Activated CD8-positive, alpha-beta T cell treated with anti-CD3 and anti-CD28 coated beads, Interleukin-2, amount 10 ng/mL, durations not matched to agents 7 days and 5 days (primary cell): Measurements from ENCODE around the gene CCDC106. TPM values are rescaled to one million over a fixed set of nuclear protein-coding genes. Genes with fewer than 3 reads are reported as not detected.
A peak's percentile ranks its signal among the peaks of the same experiment; 100 is the strongest.

ENCODE experiments used
- ATAC-seq: fragments of 150-1000 bp; cut with Tn5 transposase; one replicate; pipeline ENCODE4 v1.10.0; 2021; ENCODE audit warnings: moderate library complexity
- CTCF ChIA-PET: fragments of 350-600 bp; sonication (Branson Sonifier 250); formaldehyde crosslinking; loops from one replicate; lab custom pipeline; 2021; ENCODE audit warnings: antibody characterized with exemption; lab: Charles Lee
- POLR2A ChIA-PET: fragments of 350-600 bp; sonication (Branson Sonifier 250); formaldehyde crosslinking; loops from one replicate; lab custom pipeline; 2021; ENCODE audit warnings: antibody characterized with exemption; lab: Charles Lee
- DNase-seq: peaks from one replicate; pipeline ENCODE4 v3.0.0-alpha.2; 2020
- H3K27ac Mint-ChIP-seq: one replicate; pipeline ENCODE4 v1.8.0; 2021; ENCODE audit warnings: mild to moderate bottlenecking, mixed read lengths
- H3K27me3 Mint-ChIP-seq: one replicate; pipeline ENCODE4 v1.8.0; 2021; ENCODE audit warnings: low read depth, mixed read lengths
- H3K36me3 Mint-ChIP-seq: one replicate; pipeline ENCODE4 v1.8.0; 2021; ENCODE audit warnings: low read depth, mixed read lengths
- H3K4me1 Mint-ChIP-seq: one replicate; pipeline ENCODE4 v1.8.0; 2021; ENCODE audit warnings: low read depth, mixed read lengths
- H3K4me3 Mint-ChIP-seq: one replicate; pipeline ENCODE4 v1.8.0; 2021; ENCODE audit warnings: mild to moderate bottlenecking, mixed read lengths
- H3K9me3 Mint-ChIP-seq: one replicate; pipeline ENCODE4 v1.8.0; 2022; ENCODE audit warnings: mixed read lengths; ENCODE audit not compliant: insufficient read depth
- total RNA-seq, 2 experiments: library from RNA; stranded (reverse); gene quantifications; one replicate each; pipeline ENCODE4 v1.2.3, GENCODE V29; 2021

Gene CCDC106
- total RNA-seq, 2 experiments from 2014 or later = 8.7 to 9.4 TPM

- Mint-ChIP-seq H3K4me1 (peaks cover 40% of the 10 kb centered on the region), H3K27ac (peak overlapping the region; percentile 18), H3K27me3 (no peaks in the 10 kb centered on the region), H3K36me3 (peaks cover 47% of the 10 kb centered on the region), H3K4me3 (no peak overlapping the region), H3K9me3 (no peaks in the 10 kb centered on the region)
- DNase-seq (no peak), ATAC-seq (no peak)
- CTCF ChIA-PET = no interaction called here
- POLR2A ChIA-PET = no interaction called here
Measured at GRCh38 chr19:55679343-55680257, 31.6 kb downstream of the CCDC106 start.

GRCh38 chr19:55680339-55681130 lies 32.5 kb downstream of the CCDC106 start:
- ATAC-seq (no peak), DNase-seq (no peak)
- Mint-ChIP-seq H3K36me3 (peaks cover 47% of the 10 kb centered on the region), H3K4me1 (peaks cover 39% of the 10 kb centered on the region), H3K4me3 (no peak overlapping the region), H3K27ac (no peak overlapping the region), H3K27me3 (no peaks in the 10 kb centered on the region), H3K9me3 (no peaks in the 10 kb centered on the region)
- CTCF ChIA-PET = no interaction called here
- POLR2A ChIA-PET = no interaction called here

DNA sequence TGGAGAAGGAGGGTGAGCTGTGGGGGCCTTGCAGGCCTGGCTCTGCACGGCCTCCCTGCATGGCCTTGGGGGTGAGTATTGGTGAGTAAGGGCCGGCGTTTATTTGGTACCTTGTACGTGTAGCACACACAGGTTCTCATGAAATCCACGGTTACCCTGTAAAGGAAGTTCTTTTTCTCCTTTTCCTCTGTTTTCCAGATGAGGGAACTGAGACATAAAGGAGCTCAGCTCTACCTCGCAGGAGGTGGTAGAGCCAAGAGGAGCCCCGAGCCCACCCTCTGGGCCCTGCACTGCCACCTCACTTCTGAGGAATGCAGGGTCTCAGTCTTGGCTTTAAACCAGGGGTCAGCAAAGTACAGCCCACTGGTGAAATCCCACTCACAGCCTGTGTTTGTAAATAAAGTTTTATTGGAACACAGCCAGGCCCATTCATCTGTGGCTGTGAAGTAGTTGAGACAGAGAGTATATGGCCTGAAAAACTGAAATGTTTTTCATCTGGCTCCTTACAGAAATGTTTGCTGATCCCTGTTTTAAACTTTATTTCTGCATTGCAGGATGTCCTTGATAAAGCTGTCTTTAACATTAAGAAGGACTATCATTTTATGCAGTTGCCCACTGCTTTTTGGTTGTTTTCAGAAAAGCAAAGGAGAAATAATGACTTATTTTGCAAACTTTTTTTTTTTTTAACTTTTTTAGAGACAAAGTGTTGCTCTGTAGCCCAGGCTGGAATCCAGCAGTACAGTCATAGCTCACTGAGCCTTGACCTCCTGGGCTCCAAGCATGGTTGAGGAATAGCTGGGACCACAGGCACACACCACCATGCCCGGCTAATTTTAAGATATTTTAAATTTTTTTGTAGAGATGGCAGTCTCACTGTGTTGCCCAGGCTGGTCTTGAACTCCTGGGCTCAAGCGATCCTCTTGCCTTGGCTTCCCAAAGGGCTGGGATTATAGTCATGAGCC lies 33.4 kb downstream of the CCDC106 start:
- ChIA-PET POLR2A (interaction anchor here (0.6 to 0.7 kb wide), 2 partner anchors 93 to 1232 kb away, joined by 3 to 4 read pairs; partner anchors contain the start of gene LENG8), CTCF (interaction anchor here (0.7 to 1.2 kb wide), 2 partner anchors 10 to 27 kb away, joined by 3 to 4 read pairs; partner anchors contain the start of gene U2AF2)
- H3K4me1 Mint-ChIP-seq = peaks cover 33% of the 10 kb centered on the region

DNA sequence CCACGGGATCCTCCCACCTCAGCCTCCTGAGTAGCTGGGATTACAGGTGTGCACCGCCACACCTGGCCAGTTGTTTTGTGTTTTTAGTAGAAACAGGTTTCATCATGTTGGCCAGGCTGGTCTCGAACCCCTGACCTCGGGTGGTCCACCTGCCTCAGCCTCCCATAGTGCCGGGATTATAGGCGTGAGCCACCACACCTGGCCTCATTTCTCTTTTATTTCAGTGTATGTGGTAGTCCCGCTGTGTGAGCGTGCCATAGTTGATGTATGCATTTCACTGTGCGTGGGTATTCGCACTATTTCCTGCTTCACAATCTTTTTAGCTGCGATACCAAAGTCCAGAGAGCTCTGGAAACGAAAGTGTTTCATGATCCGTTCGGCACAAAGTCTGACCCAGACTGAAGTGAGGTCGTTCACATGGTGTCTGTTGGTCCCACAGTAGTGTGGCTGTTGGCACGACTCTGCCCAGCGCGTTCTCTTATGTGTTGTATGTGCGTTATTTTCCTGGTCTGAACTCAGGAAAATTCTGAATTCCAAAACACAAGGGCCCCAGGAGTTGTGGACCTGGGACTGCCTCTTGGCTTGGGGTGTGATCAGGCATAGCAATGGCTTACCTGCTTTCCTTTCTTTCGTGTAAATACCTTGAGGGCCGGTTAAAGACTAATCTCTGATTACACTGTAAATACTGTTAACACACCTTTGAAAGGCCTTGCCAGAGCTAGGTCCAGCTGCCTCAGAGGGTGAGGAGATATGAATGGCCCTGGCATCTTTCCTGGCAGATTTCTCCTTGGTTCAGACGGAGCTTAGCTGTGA lies 35.6 kb downstream of the CCDC106 start:
- Mint-ChIP-seq H3K9me3 (no peaks in the 10 kb centered on the region), H3K4me1 (peaks cover 13% of the 10 kb centered on the region), H3K4me3 (no peak overlapping the region), H3K27me3 (no peaks in the 10 kb centered on the region), H3K27ac (no peak overlapping the region), H3K36me3 (peaks cover 34% of the 10 kb centered on the region)
- ChIA-PET POLR2A (no interaction called here), CTCF (no interaction called here)
- ATAC-seq (no peak), DNase-seq (no peak)

More for the DNA sequence above, 33.4 kb downstream of the CCDC106 start:
- no peak for DNase-seq
- Mint-ChIP-seq H3K27ac (no peak overlapping the region), H3K4me3 (no peak overlapping the region), H3K9me3 (no peaks in the 10 kb centered on the region), H3K27me3 (no peaks in the 10 kb centered on the region), H3K36me3 (peaks cover 52% of the 10 kb centered on the region)
- ATAC-seq = no peak

GRCh38 chr19:55684946-55685681 lies 37.1 kb downstream of the CCDC106 start:
- H3K4me1 Mint-ChIP-seq = peaks cover 4% of the 10 kb centered on the region
- H3K36me3 Mint-ChIP-seq = peaks cover 33% of the 10 kb centered on the region
- no peaks in the 10 kb centered on the region for H3K9me3 Mint-ChIP-seq
- H3K4me3 Mint-ChIP-seq = no peak overlapping the region
- no peak overlapping the region for H3K27ac Mint-ChIP-seq
- no peaks in the 10 kb centered on the region for H3K27me3 Mint-ChIP-seq
- ChIA-PET CTCF (no interaction called here), POLR2A (no interaction called here)
- DNase-seq (no peak), ATAC-seq (no peak)

- H3K27ac Mint-ChIP-seq = no peak overlapping the region
- CTCF ChIA-PET = no interaction called here
Measured at GRCh38 chr19:55685776-55686175, 37.8 kb downstream of the CCDC106 start.

DNA sequence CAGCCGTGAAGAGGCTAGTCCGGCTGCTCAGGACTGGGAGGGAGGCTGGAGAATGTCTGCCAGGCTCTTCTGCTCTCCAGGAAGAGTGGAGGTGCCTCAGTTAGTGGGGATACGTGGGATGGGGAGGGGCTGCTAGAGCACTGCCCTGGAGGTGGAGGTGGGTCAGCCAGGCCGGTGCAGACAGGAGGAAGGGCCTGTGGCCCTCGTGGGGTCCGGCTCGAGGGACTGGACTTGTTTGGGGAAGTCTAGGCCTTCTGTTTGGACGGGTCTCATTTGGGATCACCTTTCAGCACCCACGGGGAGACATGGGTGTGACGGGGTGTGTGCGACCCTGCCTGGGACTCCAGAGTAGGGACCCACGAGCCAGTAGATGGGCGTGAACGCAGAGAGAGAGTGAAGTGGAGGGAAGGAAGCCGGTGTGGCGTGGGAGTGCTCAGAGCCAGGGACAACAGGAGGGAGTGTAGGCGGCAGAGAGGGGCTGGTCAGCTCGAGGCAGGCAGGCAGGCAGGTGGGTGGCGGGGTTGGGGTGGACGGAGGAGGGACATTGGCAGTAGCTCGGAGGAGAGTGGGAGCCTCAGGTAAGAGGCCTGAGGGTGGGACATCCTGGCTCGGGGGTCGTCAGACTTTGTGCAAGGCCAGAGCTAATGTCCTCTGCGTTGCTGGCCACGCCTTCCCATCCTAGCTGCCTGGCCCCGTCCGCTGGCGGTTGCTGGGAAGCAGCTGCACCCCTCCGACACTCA lies 38.5 kb downstream of the CCDC106 start:
- Mint-ChIP-seq H3K27me3 (no peaks in the 10 kb centered on the region), H3K4me3 (no peak overlapping the region), H3K4me1 (peaks cover 4% of the 10 kb centered on the region), H3K27ac (no peak overlapping the region), H3K36me3 (peaks cover 31% of the 10 kb centered on the region), H3K9me3 (no peaks in the 10 kb centered on the region)
- ChIA-PET CTCF (no interaction called here), POLR2A (interaction anchor here (0.7 kb wide), 1 partner anchor 29 kb away, joined by 3 read pairs; no protein-coding TSS in a partner anchor)
- DNase-seq (no peak), ATAC-seq (no peak)

More at GRCh38 chr19:55685776-55686175, 37.8 kb downstream of the CCDC106 start:
- H3K36me3 Mint-ChIP-seq = peaks cover 32% of the 10 kb centered on the region
- no peak for ATAC-seq
- H3K27me3 Mint-ChIP-seq = no peaks in the 10 kb centered on the region
- peaks cover 4% of the 10 kb centered on the region for H3K4me1 Mint-ChIP-seq
- POLR2A ChIA-PET = no interaction called here
- no peak for DNase-seq
- no peaks in the 10 kb centered on the region for H3K9me3 Mint-ChIP-seq
- no peak overlapping the region for H3K4me3 Mint-ChIP-seq

- peak overlapping the region; percentile 46 for H3K27ac Mint-ChIP-seq
- CTCF ChIA-PET = no interaction called here
- no peak for ATAC-seq
Measured at GRCh38 chr19:55687281-55688201, 39.5 kb downstream of the CCDC106 start.

More at GRCh38 chr19:55687281-55688201, 39.5 kb downstream of the CCDC106 start:
- no peak for DNase-seq
- H3K9me3 Mint-ChIP-seq = no peaks in the 10 kb centered on the region
- H3K4me1 Mint-ChIP-seq = peaks cover 4% of the 10 kb centered on the region
- no peaks in the 10 kb centered on the region for H3K27me3 Mint-ChIP-seq
- POLR2A ChIA-PET = interaction anchor here (0.7 kb wide), 1 partner anchor 30 kb away, joined by 3 read pairs; no protein-coding TSS in a partner anchor
- peaks cover 28% of the 10 kb centered on the region for H3K36me3 Mint-ChIP-seq
- H3K4me3 Mint-ChIP-seq = no peak overlapping the region
